HG03432 (cell line): ENCODE measurements around the gene TSPYL6.

ENCODE experiments used
- ATAC-seq: cut with Tn5 transposase; IDR thresholded peaks from one replicate; pipeline ENCODE4 v1.9.1; 2021; ENCODE audit warnings: mild to moderate bottlenecking, moderate library complexity; ENCODE audit not compliant: unreplicated experiment

TSPYL6 gene

DNA sequence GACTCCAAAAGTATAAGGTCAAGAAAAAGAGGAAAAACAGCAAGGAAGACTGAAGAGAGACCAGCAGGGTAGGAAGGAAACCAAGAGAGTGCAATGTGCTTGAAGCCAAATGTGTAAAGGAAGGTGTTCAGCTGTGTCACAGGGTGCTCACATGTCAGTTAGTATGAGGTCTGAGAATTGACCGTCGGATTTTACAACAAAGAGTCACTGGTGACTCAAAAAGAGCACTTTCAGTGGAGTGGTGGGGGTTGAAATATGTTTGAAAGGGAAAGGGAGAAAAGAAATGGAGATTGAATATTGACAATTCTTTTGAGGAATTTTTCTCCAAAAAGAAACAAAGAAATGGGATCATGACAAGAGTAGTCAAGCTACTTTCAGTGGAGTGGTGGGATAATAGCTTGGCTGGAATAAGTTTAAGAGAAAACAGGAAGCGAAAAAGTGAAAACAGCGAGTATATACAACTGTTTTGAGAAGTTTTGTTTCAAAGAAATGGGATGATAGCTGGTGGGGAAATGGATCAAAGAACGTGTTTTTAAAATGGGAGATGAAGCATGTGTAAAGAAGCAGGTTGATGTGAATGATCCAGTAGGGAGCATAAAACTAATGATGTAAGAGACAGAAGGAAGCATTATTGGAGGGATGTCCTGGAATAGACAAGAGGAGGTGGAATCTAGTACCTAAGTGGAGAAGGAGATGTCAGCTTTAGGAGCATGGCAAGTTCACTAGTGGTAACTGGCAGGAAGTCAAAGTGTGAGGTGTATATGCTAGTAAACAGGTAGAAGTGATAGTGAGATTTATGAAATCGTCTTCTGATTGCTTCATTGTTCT is 3.6 kb upstream of the TSPYL6 start:
- ATAC-seq: peak; percentile 94

GRCh38 chr2:54258166-54258565 is 2.1 kb upstream of the TSPYL6 start:
- ATAC-seq: no peak

GRCh38 chr2:54255230-54256090 is 569 bp downstream of the TSPYL6 start:
- no peak for ATAC-seq

- ATAC-seq: no peak
These were observed 1.8 kb downstream of the TSPYL6 start for GRCh38 chr2:54254180-54254579.

- no peak for ATAC-seq
These were observed 6.4 kb downstream of the TSPYL6 start for GRCh38 chr2:54249629-54250028.

GRCh38 chr2:54247115-54247514 is 8.9 kb downstream of the TSPYL6 start:
- ATAC-seq: no peak

DNA sequence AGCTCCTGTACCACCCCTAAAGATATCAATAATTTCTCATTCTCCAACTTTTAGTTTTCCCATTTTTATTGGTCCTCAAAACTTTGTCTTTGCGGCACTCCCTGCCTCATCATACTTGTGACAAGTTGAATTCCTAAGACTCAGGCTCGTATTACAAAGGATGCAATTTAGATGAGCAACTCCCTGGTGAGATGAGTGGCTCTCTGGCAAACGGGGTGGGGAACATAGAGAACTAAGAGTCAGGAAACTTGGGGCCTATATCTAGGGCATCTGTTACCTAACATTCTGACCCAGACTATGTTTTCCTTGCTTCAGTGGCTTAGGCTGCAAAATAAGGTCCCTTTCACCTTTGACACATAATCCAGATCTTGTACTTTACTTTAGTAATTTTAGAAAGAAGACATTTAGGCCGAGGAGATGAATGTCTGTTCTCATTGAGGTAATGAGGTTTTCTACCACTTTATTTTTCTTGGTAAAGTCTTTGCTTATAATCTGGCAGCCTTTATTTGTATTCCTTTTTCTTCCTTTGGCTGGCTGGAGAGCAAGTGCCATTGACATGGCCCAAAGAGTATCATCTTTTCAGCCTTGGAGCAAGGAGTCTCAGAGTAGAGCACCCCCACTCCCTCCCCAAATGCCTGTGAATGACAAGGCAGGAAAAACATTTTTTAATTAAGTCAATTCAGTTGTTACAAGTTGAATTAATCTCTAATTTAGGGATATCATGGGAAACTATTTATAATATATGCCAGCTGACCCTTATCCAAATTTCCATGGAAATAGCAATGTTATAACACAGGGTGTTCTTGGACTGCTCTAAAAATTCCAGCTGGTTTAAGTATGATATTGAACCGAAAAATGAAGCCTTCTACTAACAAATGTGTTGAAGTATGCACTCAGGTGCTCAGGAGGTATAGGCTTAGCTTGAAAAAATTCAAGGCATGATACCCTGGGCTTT is 15.2 kb downstream of the TSPYL6 start:
- ATAC-seq: no peak

GRCh38 chr2:54239427-54239826 is 16.6 kb downstream of the TSPYL6 start:
- ATAC-seq: no peak

GRCh38 chr2:54237428-54237827 is 18.6 kb downstream of the TSPYL6 start:
- no peak for ATAC-seq

- no peak for ATAC-seq
These were observed 22.0 kb downstream of the TSPYL6 start for GRCh38 chr2:54233832-54234649.

GRCh38 chr2:54228945-54229344 is 27.1 kb downstream of the TSPYL6 start:
- ATAC-seq: no peak

GRCh38 chr2:54227798-54228197 is 28.2 kb downstream of the TSPYL6 start:
- no peak for ATAC-seq

DNA sequence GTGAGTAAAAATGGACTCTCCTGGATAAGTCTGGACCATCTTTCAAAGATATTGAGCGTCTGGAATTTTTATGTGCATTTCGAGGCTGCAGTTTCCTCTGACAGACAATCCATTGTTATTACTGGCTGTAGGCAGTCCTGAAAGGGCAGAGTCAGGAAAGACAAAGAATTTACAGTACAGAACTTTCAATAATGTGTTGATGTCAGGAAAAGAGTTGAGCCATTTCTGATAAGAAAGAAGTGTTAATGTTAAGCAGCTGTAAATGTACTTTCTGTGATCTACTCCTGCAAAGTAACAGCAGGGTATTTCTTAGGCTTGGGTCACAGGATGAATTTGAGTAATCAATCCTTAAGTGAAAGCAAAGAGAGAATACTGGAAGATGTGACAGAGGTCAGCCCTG is 29.8 kb downstream of the TSPYL6 start:
- no peak for ATAC-seq

DNA sequence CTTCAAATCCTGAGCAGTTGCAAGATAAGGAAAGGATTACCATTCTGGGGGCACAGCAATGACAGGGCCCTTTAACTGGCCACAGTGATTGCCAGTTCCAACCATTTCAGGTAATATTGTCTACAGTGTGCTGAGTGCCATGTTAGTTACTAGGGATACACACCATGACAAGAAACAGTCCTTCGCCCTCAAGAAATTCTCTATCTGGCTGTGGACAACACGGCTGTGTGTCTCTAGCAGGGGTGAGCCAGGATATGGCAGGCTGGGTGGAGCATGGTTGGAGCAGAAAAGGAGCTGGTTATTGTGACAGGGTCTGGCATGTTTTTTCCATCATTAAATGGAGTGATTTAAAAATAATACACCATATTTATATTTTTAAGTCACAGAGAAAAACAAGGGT is 31.0 kb downstream of the TSPYL6 start:
- ATAC-seq: no peak

- no peak for ATAC-seq
These were observed 42.9 kb downstream of the TSPYL6 start for GRCh38 chr2:54213082-54213481.

GRCh38 chr2:54212456-54212855 is 43.6 kb downstream of the TSPYL6 start:
- no peak for ATAC-seq

GRCh38 chr2:54209379-54209778 is 46.6 kb downstream of the TSPYL6 start:
- no peak for ATAC-seq

- no peak for ATAC-seq
These were observed 47.4 kb downstream of the TSPYL6 start for GRCh38 chr2:54208364-54209240.

DNA sequence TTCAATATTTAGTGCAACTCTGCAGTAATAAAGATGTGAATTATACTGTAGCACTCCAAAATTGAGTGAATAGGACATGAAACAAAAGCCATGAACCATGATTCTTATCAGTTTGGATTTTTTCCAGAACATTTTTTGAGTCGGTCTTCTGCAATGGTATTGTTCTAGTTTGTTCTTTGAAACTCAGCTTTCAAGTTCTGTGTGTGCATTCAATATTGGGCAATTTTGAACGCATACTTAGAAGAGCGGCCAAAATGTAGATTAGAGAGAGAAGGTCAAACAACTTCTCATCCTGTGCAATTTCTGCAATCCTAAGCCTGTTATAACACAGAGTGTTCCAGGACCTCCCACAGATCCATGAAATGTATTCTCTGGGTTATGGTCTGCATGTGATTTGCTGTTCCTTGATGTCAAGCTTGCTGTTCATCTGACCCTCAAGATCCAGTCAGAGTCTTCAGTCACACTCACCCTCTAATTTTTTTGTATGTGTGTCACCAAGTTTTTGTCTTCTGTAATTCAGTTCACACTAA is 48.3 kb downstream of the TSPYL6 start:
- ATAC-seq: no peak
